ENCODE results near the gene GATA5. TPM values are rescaled to one million over a fixed set of nuclear protein-coding genes. Genes with fewer than 3 reads are reported as not detected.
A peak's percentile ranks its signal among the peaks of the same experiment; 100 is the strongest.

The GATA5 gene
- total RNA-seq, 1 donor from 2014 or later = not detected

DNA sequence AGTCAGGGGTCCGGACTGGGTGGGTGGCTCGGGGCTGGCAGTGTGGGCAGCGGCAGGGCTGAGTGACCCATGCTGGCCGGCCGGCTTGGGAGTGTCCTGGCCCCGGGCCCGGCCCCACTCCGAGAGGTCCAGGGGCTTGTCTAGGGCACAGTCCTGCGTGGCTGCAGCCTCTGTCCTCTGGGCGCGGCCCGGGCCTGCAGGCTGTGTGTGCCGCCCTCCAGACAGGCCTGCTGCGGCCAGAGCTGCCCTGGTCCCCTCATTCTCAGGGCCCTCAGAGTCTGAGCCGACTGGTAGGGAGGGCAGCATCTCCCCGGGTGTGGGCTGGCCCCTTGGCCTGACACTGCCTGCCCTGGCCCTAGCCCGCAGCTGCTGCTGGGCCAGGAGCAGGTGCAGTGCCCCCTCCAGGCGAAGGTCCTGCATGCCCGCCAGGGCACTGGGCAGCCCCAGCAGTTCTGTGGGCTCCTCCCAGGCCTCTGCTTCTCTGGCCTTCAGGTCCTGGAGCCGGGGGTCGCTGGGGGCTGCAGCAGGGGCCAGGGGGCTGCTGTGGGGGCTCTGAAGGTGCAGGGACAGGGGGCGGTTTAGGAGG is 61.8 kb downstream of the GATA5 start:
- no peak overlapping the region for H3K4me3 Mint-ChIP-seq (ENCODE audit: unreplicated experiment)
- H3K27me3 Mint-ChIP-seq (ENCODE audit: low read depth) = no peaks in the 10 kb centered on the region
- TF ChIP-seq, protein P1, sequence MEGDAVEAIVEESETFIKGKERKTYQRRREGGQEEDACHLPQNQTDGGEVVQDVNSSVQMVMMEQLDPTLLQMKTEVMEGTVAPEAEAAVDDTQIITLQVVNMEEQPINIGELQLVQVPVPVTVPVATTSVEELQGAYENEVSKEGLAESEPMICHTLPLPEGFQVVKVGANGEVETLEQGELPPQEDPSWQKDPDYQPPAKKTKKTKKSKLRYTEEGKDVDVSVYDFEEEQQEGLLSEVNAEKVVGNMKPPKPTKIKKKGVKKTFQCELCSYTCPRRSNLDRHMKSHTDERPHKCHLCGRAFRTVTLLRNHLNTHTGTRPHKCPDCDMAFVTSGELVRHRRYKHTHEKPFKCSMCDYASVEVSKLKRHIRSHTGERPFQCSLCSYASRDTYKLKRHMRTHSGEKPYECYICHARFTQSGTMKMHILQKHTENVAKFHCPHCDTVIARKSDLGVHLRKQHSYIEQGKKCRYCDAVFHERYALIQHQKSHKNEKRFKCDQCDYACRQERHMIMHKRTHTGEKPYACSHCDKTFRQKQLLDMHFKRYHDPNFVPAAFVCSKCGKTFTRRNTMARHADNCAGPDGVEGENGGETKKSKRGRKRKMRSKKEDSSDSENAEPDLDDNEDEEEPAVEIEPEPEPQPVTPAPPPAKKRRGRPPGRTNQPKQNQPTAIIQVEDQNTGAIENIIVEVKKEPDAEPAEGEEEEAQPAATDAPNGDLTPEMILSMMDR (IDR thresholded peaks at IDR 0.05) = peak; percentile 51
- no peak overlapping the region for H3K27ac Mint-ChIP-seq (ENCODE audit: unreplicated experiment)
- no peaks in the 10 kb centered on the region for H3K9me3 Mint-ChIP-seq (ENCODE audit: low read depth)
- H3K4me1 Mint-ChIP-seq (ENCODE audit: low read depth) = no peaks in the 10 kb centered on the region
- no peaks in the 10 kb centered on the region for H3K36me3 Mint-ChIP-seq (ENCODE audit: low read depth)
- DNase-seq (ENCODE audit: low spot score) = no peak

Other genes starting within 250 kb of the GATA5 start
- 44.4 to 49.0 TPM (median 48.3 TPM) in 3 replicates for gene OSBPL2, start 237.5 kb downstream of the GATA5 start, total RNA-seq
- gene ADRM1, start 173.0 kb downstream of the GATA5 start, total RNA-seq = 83.0 to 94.7 TPM (median 87.2 TPM) in 3 replicates
- gene LAMA5, start 108.7 kb downstream of the GATA5 start, total RNA-seq = 156 to 368 TPM (median 355 TPM) in 3 replicates
- 830 to 911 TPM (median 873 TPM) in 3 replicates for gene RPS21, start 88.9 kb downstream of the GATA5 start, total RNA-seq
- 6.4 to 7.8 TPM (median 6.5 TPM) in 3 replicates for gene CABLES2, start 68.7 kb downstream of the GATA5 start, total RNA-seq
- gene RBBP8NL, start 48.5 kb downstream of the GATA5 start, total RNA-seq = not detected in 3 replicates
- gene SLCO4A1, start 166.5 kb upstream of the GATA5 start, total RNA-seq = not detected in 3 replicates
- gene NTSR1, start 232.8 kb upstream of the GATA5 start, total RNA-seq = 0.10 TPM in 1 of 3 replicates, not detected in the others